Measurements from ENCODE around the gene TUBGCP3. TPM values are rescaled to one million over a fixed set of nuclear protein-coding genes. Genes with fewer than 3 reads are reported as not detected.

TUBGCP3 gene
- total and polyA plus RNA-seq, 5 donors from 2014 or later, result 10.9 to 40.7 (median 15.0) TPM

DNA sequence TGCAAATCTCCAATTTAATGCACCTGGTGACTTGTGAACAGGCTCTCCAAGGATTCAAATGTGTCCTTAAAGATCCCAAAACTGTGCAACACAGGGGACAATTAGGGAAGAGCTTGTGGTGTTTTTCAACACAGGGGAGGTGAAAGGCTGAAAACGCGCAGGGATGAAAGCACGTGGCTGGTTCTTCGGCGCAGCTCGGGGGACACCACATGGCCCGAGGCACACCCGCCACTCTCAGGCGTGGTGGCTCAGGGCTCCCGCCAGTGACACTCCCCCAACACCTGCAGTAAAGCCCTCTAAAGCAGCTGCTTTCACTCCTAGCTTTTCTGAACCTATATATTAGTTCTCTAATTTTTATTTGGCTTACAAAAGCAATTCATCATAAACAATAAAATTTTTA is 119.9 kb downstream of the TUBGCP3 start:
- no peak for DNase-seq
- H3K9me3 Mint-ChIP-seq, result peaks cover 0 to 16% (median 2%) of the 10 kb centered on the region in 7 donors
- H3K4me1 Mint-ChIP-seq, result peaks cover 0 to 5% (median 0%) of the 10 kb centered on the region in 4 donors
- Histone ChIP-seq H3K36me3 (ENCODE audit: control insufficient read depth, insufficient read depth, low read length) (no peaks in the 10 kb centered on the region), H3K9me3 (ENCODE audit: control insufficient read depth in 2 of 2, low read length in 2 of 2) (no peaks in the 10 kb centered on the region), H3K4me1 (ENCODE audit: control insufficient read depth, insufficient read depth, low read length, poor library complexity, severe bottlenecking) (no peaks in the 10 kb centered on the region), H3K27ac (ENCODE audit: insufficient read depth, low read length, poor library complexity, severe bottlenecking) (no peak overlapping the region), H3K27me3 (ENCODE audit: control insufficient read depth, insufficient read depth, low read length) (no peaks in the 10 kb centered on the region), H3K4me3 (ENCODE audit: low read depth, low read length) (no peak overlapping the region)
- no peak overlapping the region for H3K4me3 Mint-ChIP-seq
- no peak for ATAC-seq (ENCODE audit: low read depth in 2 of 2)
- H3K27ac Mint-ChIP-seq, result no peak overlapping the region
- no peaks in the 10 kb centered on the region for H3K27me3 Mint-ChIP-seq
- no peaks in the 10 kb centered on the region for H3K36me3 Mint-ChIP-seq

DNA sequence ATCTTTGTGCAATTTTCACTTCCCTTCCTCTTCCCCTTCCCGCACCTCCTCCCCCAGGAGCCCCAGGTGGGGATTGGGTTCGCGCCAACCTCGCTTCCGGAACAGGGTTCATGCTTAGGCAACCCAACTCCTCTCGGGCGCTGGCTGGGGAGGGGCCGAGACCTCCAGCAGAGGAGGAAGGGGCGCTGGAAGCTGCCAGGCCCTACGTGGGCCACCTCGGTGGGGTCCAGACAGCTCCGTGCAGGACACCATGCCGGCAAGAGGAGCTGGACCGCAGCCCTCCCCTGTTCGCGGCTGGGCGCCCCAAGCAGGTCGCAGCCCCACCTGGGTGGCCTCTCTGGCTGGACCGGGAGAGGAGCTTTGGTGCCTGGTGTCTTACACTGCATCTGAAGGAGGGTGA is 120.7 kb downstream of the TUBGCP3 start:
- Histone ChIP-seq H3K27ac (ENCODE audit: insufficient read depth, low read length, poor library complexity, severe bottlenecking) (no peak overlapping the region), H3K4me3 (ENCODE audit: low read depth, low read length) (no peak overlapping the region), H3K27me3 (ENCODE audit: control insufficient read depth, insufficient read depth, low read length) (no peaks in the 10 kb centered on the region), H3K4me1 (ENCODE audit: control insufficient read depth, insufficient read depth, low read length, poor library complexity, severe bottlenecking) (no peaks in the 10 kb centered on the region), H3K9me3 (ENCODE audit: control insufficient read depth in 2 of 2, low read length in 2 of 2) (no peaks in the 10 kb centered on the region), H3K36me3 (ENCODE audit: control insufficient read depth, insufficient read depth, low read length) (no peaks in the 10 kb centered on the region)
- Mint-ChIP-seq H3K36me3 (no peaks in the 10 kb centered on the region), H3K27ac (no peak overlapping the region), H3K4me1 (no peaks in the 10 kb centered on the region), H3K4me3 (no peak overlapping the region), H3K27me3 (no peaks in the 10 kb centered on the region), H3K9me3 (peaks cover 0 to 10% (median 2%) of the 10 kb centered on the region in 7 donors)
- DNase-seq, result no peak
- ATAC-seq (ENCODE audit: low read depth in 2 of 2), result no peak

DNA sequence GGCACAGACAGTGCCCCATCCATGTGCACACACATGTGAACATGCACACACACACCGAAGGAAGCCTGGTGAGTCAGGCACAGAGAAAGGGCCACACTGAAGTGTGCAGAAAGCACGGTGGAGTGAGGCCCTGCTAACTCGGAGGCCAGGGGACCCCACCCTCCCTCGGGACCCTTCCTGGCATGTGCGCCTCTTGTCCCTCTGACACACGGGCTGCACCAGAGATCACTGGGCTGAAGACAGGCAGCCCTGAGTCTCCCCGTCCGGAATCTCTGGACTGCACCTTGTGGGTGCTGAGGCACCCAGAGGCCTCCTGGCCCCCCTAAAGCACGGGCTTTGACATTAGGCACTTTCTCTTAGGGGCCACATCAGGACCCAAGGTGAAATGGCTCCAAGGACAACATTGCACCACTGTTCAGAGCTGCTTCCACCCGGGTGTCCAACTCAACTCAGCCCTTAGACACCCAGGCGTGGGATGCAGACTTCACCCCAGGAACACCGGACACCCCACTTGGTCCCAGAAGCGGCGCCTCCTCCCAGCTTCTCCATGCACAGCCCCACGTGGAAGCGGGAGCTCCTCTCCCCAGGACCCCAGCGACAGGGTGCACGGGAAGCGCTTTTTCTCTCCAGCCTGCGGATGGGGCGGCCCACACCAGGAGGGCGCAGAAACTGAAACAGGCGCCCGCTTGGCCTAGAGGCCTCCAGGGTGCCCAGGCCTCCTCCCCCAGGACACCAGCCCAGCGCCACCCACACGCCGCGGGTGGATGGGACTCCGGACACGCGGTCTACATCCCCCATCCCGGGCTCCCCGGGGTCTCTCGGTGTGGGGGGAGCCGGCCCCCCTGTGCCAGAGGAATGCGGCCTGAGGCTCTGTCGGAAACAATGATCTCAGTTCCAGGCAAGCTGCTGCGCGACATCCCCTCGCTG is 121.6 kb downstream of the TUBGCP3 start:
- H3K4me3 ChIP-seq (ENCODE audit: low read depth, low read length), result no peak overlapping the region
- ATAC-seq (ENCODE audit: low read depth in 2 of 2) (no peak), DNase-seq (no peak)
- H3K9me3 ChIP-seq (ENCODE audit: control insufficient read depth in 2 of 2, low read length in 2 of 2), result no peaks in the 10 kb centered on the region
- H3K4me3 Mint-ChIP-seq, result no peak overlapping the region
- no peaks in the 10 kb centered on the region for H3K36me3 Mint-ChIP-seq
- no peaks in the 10 kb centered on the region for H3K4me1 ChIP-seq (ENCODE audit: control insufficient read depth, insufficient read depth, low read length, poor library complexity, severe bottlenecking)
- H3K27ac ChIP-seq (ENCODE audit: insufficient read depth, low read length, poor library complexity, severe bottlenecking), result no peak overlapping the region
- H3K27me3 ChIP-seq (ENCODE audit: control insufficient read depth, insufficient read depth, low read length), result no peaks in the 10 kb centered on the region
- H3K9me3 Mint-ChIP-seq, result peaks cover 0 to 9% (median 2%) of the 10 kb centered on the region in 7 donors
- H3K36me3 ChIP-seq (ENCODE audit: control insufficient read depth, insufficient read depth, low read length), result no peaks in the 10 kb centered on the region
- H3K27me3 Mint-ChIP-seq, result no peaks in the 10 kb centered on the region
- no peak overlapping the region for H3K27ac Mint-ChIP-seq
- no peaks in the 10 kb centered on the region for H3K4me1 Mint-ChIP-seq

DNA sequence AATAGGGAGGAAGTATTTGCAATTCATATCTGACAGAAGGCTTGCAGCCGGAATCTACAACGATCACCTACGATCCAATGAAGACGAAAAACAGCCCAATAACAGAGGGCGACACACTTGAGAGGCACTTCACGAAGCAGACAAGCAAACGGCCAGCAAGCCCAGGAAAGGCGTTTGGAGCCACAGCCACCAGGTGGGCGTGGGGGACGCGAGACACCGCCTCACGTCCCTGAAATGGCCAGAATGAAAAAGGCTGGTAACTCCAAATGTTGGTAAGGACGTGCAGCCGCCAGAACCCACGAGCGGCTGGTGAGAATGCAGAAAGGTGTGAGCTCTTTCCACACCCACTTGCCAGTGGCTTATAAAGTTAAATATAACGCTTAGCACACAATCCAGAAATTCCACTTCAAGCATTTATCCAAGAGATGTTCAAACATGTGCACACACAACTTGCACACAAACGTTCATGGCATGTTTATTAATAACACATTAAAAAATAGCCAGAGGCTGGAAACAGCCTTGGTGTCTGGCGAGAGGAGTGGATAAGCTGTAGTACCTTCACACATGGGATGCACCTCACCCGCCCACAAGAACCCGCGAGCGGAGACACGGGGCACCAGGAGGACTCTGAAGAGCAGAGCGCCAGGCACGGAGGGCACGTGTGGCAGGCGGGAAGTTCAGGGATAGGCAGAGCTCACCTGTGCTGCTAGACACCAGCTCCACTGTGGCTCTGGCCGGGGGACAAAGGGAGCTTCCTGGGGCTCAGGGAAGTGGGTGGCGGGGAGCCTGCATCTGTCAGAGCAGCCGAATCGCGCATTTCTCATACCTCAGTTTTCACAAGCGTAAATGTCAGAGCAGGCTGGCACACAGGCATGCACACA is 122.5 kb downstream of the TUBGCP3 start:
- Histone ChIP-seq H3K36me3 (ENCODE audit: control insufficient read depth, insufficient read depth, low read length) (no peaks in the 10 kb centered on the region), H3K4me1 (ENCODE audit: control insufficient read depth, insufficient read depth, low read length, poor library complexity, severe bottlenecking) (no peaks in the 10 kb centered on the region), H3K27me3 (ENCODE audit: control insufficient read depth, insufficient read depth, low read length) (no peaks in the 10 kb centered on the region), H3K9me3 (ENCODE audit: control insufficient read depth in 2 of 2, low read length in 2 of 2) (no peaks in the 10 kb centered on the region), H3K4me3 (ENCODE audit: low read depth, low read length) (no peak overlapping the region), H3K27ac (ENCODE audit: insufficient read depth, low read length, poor library complexity, severe bottlenecking) (no peak overlapping the region)
- H3K4me3 Mint-ChIP-seq, result no peak overlapping the region
- peaks cover 0 to 9% (median 2%) of the 10 kb centered on the region in 7 donors for H3K9me3 Mint-ChIP-seq
- H3K27ac Mint-ChIP-seq, result no peak overlapping the region
- no peaks in the 10 kb centered on the region for H3K27me3 Mint-ChIP-seq
- H3K4me1 Mint-ChIP-seq, result no peaks in the 10 kb centered on the region
- H3K36me3 Mint-ChIP-seq, result no peaks in the 10 kb centered on the region
- DNase-seq, result no peak
- no peak for ATAC-seq (ENCODE audit: low read depth in 2 of 2)

DNA sequence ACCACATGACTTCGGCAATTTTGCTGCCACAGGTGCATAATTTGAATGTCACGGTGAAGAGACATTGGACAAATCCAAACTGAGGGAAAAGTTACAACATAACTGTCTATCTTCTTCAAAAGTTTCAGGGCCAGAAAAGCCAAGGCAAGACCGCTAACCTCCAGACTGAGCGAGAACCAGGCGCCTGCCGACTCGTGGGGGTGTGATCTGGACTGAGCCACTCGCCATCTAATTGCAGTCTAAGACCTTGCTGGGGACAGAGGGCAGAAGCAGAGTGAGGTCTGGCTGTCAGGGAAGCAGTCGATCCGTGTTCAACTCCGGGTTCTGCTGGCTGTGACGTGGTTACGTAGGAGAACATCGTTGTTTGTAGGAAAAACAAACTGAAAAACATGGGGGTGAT is 123.2 kb downstream of the TUBGCP3 start:
- Histone ChIP-seq H3K9me3 (ENCODE audit: control insufficient read depth in 2 of 2, low read length in 2 of 2) (no peaks in the 10 kb centered on the region), H3K36me3 (ENCODE audit: control insufficient read depth, insufficient read depth, low read length) (no peaks in the 10 kb centered on the region), H3K27ac (ENCODE audit: insufficient read depth, low read length, poor library complexity, severe bottlenecking) (no peak overlapping the region), H3K4me1 (ENCODE audit: control insufficient read depth, insufficient read depth, low read length, poor library complexity, severe bottlenecking) (no peaks in the 10 kb centered on the region), H3K27me3 (ENCODE audit: control insufficient read depth, insufficient read depth, low read length) (no peaks in the 10 kb centered on the region), H3K4me3 (ENCODE audit: low read depth, low read length) (no peak overlapping the region)
- Mint-ChIP-seq H3K4me1 (no peaks in the 10 kb centered on the region), H3K27me3 (no peaks in the 10 kb centered on the region), H3K9me3 (peaks cover 0 to 10% (median 2%) of the 10 kb centered on the region in 7 donors), H3K4me3 (no peak overlapping the region), H3K27ac (no peak overlapping the region), H3K36me3 (no peaks in the 10 kb centered on the region)
- no peak for ATAC-seq (ENCODE audit: low read depth in 2 of 2)
- no peak for DNase-seq

DNA sequence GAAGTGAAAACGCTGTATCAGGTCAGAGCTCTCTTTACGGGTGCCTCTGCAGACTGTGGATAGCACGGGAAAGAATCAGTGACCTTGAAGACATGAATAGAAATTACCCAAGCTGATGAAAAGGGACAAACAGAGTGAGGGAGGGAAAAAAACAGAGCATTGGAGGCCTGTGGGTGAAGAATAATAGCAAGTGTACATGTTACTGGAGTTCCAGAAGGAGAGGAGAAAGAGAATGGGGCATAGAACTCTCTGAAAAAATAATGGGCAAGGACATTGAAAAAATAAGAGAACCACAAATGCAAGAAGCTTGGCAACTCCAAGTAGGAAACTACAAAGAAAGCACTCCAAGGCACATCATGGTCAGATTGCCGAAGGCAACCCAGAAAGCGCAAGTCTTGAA is 125.5 kb downstream of the TUBGCP3 start:
- Histone ChIP-seq H3K27ac (ENCODE audit: insufficient read depth, low read length, poor library complexity, severe bottlenecking) (no peak overlapping the region), H3K27me3 (ENCODE audit: control insufficient read depth, insufficient read depth, low read length) (no peaks in the 10 kb centered on the region), H3K4me3 (ENCODE audit: low read depth, low read length) (no peak overlapping the region), H3K4me1 (ENCODE audit: control insufficient read depth, insufficient read depth, low read length, poor library complexity, severe bottlenecking) (no peaks in the 10 kb centered on the region), H3K9me3 (ENCODE audit: control insufficient read depth in 2 of 2, low read length in 2 of 2) (no peaks in the 10 kb centered on the region), H3K36me3 (ENCODE audit: control insufficient read depth, insufficient read depth, low read length) (no peaks in the 10 kb centered on the region)
- Mint-ChIP-seq H3K27me3 (no peaks in the 10 kb centered on the region), H3K4me3 (no peak overlapping the region), H3K27ac (no peak overlapping the region), H3K36me3 (no peaks in the 10 kb centered on the region), H3K9me3 (peaks cover 0 to 15% (median 5%) of the 10 kb centered on the region in 7 donors), H3K4me1 (no peaks in the 10 kb centered on the region)
- DNase-seq (no peak), ATAC-seq (ENCODE audit: low read depth in 2 of 2) (no peak)

DNA sequence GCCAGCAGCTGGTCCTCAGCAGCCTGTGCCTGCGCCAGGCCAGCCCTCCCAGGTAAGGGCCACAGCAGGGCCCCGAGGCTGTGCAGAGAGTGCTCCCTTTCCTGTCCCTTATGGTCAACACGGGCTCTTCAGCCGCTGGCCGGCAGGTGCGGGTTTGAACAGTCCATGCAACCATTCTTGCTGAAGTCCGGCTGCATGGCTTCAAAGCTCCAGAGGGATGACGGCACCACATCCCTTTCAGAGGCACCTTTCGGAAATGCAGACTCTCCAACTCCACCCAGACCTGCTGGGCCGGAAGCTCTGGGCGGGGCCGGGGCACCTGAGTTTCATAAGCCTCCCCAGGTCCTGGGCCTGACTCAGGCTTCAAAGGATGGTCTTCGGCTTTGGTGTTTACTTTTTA is 130.5 kb downstream of the TUBGCP3 start:
- no peak for DNase-seq
- no peak overlapping the region for H3K27ac ChIP-seq (ENCODE audit: insufficient read depth, low read length, poor library complexity, severe bottlenecking)
- H3K9me3 ChIP-seq (ENCODE audit: control insufficient read depth in 2 of 2, low read length in 2 of 2), result no peaks in the 10 kb centered on the region
- H3K27ac Mint-ChIP-seq, result no peak overlapping the region
- H3K4me3 Mint-ChIP-seq, result no peak overlapping the region
- no peaks in the 10 kb centered on the region for H3K36me3 ChIP-seq (ENCODE audit: control insufficient read depth, insufficient read depth, low read length)
- H3K36me3 Mint-ChIP-seq, result no peaks in the 10 kb centered on the region
- no peak overlapping the region for H3K4me3 ChIP-seq (ENCODE audit: low read depth, low read length)
- no peaks in the 10 kb centered on the region for H3K4me1 ChIP-seq (ENCODE audit: control insufficient read depth, insufficient read depth, low read length, poor library complexity, severe bottlenecking)
- H3K27me3 ChIP-seq (ENCODE audit: control insufficient read depth, insufficient read depth, low read length), result no peaks in the 10 kb centered on the region
- no peak for ATAC-seq (ENCODE audit: low read depth in 2 of 2)
- no peaks in the 10 kb centered on the region for H3K27me3 Mint-ChIP-seq
- no peaks in the 10 kb centered on the region for H3K4me1 Mint-ChIP-seq
- peaks cover 0 to 15% (median 6%) of the 10 kb centered on the region in 7 donors for H3K9me3 Mint-ChIP-seq

Measured in CD4-positive, CD25-positive, alpha-beta regulatory T cell (primary cell).